ENCODE measurements around the gene GPR87.

The GPR87 gene

GRCh38 chr3:151316267-151316991 lies at the start of gene GPR87:
GPR87 (minus strand) TSS chr3:151316820; CDS start chr3:151300100, 16,720 bp downstream.
- no peak for DNase-seq

- no peak for DNase-seq
Measured at GRCh38 chr3:151362751-151363174, 46.1 kb upstream of the GPR87 start.

DNA sequence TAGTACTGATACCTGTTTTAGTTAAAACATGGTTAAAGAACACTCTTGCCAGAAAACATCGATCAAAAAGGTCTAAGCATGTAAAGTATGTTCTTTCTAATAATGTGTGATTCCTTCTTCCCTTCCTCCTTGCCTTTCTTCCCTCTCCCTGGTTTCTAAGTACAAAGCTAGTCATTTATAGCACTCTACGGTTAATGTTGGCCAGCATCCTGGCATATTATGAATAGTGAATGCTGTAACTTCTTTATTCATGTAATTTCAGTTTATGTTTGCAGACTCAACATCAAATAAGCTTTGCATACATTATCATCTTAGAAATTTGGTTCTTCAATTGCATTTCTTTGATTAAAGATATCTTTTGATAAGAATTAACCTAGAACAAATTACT lies 40.8 kb upstream of the GPR87 start:
- DNase-seq = no peak

GRCh38 chr3:151356794-151357462 lies 40.3 kb upstream of the GPR87 start:
- DNase-seq = no peak

DNA sequence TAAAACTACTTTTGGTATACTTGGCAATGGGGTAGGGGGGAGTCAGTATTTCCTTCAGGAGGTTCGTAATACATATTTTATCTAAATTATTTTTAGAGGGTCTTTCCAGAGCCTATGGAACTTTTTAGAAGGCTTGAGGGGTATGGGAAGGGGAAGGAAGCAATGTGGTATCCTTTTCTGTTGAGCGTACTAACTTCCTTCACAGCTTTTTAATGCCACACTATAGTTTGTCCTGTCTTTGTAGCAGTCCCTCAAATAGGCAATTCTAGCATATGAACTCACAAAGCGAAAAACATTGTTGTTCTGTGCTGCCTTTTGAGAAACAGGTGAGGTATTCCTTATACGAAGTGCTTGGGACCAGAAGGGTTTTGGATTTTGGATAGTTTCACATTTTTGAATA lies 35.0 kb upstream of the GPR87 start:
- no peak for DNase-seq

DNA sequence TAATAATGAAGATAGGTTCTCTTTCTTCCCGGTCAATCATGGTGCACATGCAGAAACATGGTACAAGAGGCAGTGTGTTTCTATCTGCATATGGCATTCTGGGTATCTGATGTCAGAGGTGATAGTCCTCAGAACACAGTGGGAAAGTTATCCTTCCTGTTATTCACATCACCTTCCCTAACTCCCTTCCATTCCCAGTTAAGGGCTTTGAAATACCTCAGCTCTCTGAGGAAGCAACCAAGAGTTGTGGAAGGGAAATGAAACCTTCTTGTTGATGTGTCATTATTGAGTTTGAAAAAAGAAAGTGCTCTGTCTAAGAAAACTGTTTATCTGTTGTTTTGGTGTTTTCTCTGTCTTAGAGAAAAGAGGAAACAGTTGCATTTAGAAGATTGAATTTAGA lies 34.6 kb upstream of the GPR87 start:
- DNase-seq = no peak

- DNase-seq = no peak
Measured at GRCh38 chr3:151350656-151351055, 34.0 kb upstream of the GPR87 start.

DNA sequence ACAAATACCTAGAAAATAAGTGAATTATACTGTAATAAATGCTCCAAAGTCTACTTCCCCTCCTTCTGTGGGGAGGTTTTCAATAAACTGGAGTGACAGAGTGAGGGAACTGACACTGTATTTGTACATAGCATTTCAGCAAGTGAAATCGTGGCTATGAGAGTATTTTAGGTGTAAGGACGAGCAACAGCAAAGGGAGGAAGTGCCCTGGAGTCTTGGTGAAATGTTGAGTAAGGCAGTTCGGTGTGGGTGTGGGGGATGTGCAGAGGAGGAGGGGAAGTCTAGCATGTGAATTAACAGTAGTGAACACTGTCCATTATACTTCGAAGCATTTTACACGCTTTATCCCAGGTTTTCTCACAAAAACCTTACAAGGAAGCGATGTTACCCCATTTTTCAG lies 30.8 kb upstream of the GPR87 start:
- DNase-seq = no peak

GRCh38 chr3:151346292-151346691 lies 29.7 kb upstream of the GPR87 start:
- no peak for DNase-seq

GRCh38 chr3:151345859-151346258 lies 29.2 kb upstream of the GPR87 start:
- no peak for DNase-seq

DNA sequence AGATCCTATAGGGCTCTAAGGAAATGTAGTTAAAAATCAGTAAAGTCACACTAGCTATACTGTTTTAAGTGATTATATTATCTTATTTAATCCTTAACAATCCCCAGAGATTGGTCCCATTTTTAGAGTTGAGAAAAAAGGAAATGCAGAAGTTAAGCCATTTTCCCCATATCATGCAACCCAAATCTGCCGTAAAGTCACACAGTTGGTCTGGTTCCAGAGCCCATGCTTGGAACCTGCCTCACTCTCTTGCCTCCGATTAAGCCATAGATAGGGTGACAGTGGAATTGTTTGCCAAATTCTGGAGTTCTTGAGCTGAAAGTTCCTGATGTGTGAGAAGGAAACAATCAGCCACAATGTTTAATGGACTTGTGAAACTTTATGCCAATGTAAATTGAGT lies 15.1 kb upstream of the GPR87 start:
- DNase-seq = no peak

DNA sequence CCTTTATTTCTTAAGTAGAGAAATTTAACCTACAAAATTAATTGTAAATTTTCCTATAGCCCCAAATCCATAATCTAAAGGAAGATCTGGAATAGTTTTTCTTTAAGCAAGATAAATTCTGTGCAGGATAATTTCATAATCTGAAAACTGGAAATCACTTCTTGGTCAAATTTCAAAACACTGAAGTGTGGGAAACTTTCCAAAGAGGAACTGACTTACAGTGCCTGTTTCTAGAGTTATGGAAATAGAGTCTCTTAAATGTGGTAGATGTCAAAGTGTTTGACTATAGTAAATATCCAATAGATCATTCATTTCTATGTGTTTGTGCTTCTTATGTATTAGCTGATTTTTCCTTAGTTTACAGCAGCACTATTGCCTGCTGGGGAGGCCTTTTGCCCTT lies 14.3 kb upstream of the GPR87 start:
- no peak for DNase-seq

DNA sequence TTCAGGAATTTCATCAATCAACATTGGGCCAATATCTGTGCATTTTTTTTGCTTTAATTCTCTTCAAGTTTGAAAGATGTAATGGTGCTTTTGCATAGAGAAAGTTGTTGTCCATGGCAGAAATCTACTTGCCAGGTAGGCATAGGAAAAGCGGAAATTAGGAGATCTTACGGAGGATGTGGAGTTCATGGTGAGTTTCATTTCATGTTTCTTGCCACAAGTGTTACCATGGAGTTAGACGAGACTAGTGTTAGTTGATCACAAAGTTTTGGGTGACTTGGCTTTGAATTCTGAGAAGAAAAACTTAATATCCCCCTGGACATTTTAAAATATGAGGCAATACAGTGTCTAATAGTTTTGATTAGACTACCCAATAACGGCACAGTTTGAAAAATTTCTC lies 13.8 kb upstream of the GPR87 start:
- DNase-seq = no peak

DNA sequence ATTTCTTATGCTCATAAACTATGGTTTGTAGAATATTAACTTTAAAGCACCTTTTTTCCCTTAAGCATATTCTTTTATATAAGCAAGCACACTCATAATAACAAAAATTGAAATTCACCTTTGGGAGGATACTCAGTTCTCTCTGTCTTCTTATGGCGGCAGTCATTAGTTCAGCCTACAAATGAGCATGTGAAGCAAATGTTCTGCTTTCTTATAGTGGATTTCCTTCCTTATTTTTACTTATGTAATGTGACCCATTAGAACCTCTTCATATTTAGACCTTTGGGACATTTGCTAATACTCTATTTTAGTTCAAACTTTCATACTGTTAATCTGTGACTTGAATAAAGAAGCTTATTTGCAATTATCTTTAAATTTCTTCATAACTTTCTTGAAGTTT lies 12.7 kb upstream of the GPR87 start, which contains the start of gene P2RY13:
P2RY13 (minus strand) TSS at position 187 of the 400 bp plus-strand sequence; CDS start at position 166, 21 bp downstream.
- DNase-seq = no peak

DNA sequence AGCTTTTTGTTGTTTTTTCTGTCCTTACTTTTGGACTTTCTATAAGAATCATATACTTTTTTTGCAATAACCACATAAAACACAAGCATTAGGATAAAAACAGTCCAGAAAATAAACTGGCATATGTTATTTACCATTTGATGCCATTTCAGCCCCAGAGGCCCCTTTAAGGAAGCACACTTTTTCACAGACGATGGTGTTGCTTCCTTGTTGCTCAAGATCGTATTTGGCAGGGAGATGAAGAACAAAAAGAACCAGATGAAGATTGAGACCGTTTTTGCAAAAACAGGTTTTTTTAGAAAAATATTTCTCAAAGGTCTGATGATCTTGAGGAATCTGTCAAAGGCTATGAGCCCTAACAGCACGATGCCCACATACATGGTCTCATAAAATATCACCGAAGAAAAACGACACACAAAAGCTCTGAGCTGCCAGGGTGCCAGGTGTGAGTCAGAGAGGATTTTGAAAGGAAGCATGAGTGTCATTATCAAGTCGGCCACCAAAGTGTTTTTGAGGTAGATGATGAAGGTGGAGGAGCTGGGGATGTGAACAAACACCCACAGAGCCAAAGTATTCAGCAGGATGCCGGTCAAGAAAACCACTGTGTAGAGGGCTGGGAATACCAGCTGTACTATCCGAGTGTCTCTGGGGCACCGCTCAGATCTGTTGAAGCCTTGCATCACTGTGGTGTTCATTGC lies 11.8 kb upstream of the GPR87 start:
- no peak for DNase-seq

DNA sequence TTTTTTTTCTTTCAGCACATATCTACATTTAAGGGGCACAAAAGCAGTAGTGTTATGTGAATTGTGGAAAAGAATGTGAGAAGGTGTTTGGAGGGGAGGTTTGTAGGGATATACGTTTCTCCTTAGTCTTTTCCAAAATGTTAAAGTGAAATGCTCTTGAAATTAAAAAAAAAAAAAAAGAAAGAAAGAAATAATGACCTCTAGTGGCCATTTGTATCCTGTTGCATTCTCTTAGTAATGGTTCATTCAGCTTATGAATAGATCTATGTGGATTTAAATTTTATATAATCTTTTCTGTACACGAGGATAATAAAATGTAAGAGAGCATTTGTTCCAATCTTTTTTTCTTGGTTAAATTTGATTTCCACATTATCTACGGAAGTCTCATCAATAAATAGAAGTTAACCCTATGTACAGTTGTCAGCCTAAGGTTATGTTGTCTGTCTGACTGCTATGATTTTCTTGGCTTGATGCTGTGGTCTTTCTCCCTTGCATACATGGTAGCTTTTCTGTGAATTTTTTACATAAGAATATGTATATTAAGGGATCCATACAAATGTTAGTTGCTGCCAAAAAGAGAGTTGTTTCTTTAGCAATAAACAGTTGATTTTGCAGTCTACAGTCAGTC lies 11.1 kb upstream of the GPR87 start:
- no peak for DNase-seq

DNA sequence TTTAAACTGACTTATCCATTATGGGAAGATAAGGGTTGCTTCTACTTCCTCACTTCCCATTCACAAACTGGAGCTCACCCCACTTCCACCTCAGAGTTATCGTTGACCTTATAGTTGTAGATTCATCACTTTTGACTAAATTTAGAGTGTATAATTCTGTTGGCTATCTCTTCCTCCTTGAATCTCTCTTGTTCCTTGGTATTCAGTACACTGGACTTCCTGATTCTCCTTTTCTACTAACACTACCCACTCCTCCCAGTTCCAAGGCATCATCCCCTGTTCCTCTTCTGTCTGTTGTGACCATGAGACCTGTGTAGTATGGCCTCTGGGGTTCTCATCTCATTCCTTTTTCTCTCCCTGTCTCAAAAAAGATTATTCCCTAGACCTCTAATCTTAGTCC lies 5.9 kb upstream of the GPR87 start:
- no peak for DNase-seq

GRCh38 chr3:151321526-151321925 lies 4.9 kb upstream of the GPR87 start:
- no peak for DNase-seq

DNA sequence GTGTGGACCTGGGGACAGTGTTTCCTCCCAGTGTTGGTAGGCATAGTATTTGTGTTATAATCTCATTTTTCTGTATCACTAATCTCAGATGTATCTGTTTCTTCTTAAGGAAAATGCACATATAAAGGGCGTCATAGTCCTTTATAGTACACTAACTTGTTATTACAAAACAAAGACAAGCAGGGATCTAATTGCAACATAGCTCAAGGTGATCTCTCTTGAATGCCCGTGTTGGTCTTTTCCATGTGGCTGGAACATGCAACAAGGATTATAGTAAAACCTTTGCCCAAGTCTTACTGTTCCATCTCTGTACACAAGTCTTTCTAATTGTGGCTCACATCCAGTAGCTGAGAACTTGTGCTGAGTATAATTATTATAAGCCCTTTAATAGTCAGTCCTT lies 3.5 kb upstream of the GPR87 start:
- DNase-seq = no peak

DNA sequence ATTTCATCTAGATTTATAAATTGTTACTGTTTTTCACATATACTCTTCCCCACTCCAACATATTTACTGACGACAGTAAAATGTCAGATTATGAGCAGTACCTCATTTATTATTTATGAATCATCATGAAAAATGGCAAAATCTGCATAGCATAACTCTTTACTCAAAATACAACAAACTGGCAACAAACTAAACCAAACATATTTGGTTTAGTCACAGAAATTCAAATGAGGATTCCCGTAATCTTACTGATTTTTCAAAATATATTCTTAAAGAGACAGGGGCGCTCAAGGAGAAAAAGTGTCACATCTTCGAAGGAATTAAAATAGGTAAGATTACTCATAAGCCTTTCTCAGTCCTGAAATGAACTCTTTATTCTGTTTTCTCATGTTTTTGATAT lies 3.0 kb upstream of the GPR87 start:
- DNase-seq = no peak

DNA sequence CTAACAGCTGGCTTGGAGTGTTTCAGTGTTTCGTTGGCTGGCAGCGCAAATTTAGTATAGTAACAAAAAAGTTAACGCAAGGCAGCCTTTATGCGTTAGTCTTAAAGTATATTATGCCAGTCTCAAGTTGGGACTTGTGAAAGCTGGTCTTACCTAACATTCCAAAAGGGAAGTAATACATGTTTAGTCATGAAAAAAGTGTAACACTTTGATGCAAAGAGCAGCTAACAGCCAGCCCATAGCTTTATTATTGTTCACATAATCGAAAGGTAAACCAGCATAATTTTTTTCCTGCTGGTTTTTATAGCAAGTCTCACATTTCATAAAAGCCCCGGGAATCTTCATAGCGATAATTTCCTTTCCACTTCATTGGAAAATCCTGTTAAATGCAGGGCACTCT lies 2.4 kb upstream of the GPR87 start:
- DNase-seq = no peak

GRCh38 chr3:151318313-151318712 lies 1.7 kb upstream of the GPR87 start:
- DNase-seq = no peak

- no peak for DNase-seq
Measured at GRCh38 chr3:151315846-151316245, 774 bp downstream of the GPR87 start.

- no peak for DNase-seq
Measured at GRCh38 chr3:151315136-151315535, 1.5 kb downstream of the GPR87 start.

Data from activated T-cell treated with anti-CD3 and anti-CD28 coated beads for 4 hours (primary cell).